Tibial nerve (tissue), 4 donors: ENCODE data around the gene CD63.

Experiments used
- CTCF ChIP-seq, 5 experiments: fragments of 200-600 bp in 3 of 5; fragments of 450-650 bp in 2 of 5; sonication (generic) in 3 of 5; IDR thresholded peaks; one replicate each; pipeline ENCODE4 v1.5.1; 2016 to 2019; ENCODE audit warnings: antibody characterized with exemption in 5 of 5, mild to moderate bottlenecking in 3 of 5, moderate library complexity in 2 of 5
- EP300 ChIP-seq, 2 donors: sonication (generic); formaldehyde crosslinking; IDR thresholded peaks; one replicate each; pipeline ENCODE4 v1.6.1; 2017; ENCODE audit warnings: antibody characterized with exemption in 2 of 2, mild to moderate bottlenecking in 1 of 2
- POLR2A ChIP-seq, 2 donors: fragments of 450-650 bp; IDR thresholded peaks; one replicate each; pipeline ENCODE4 v1.6.1; 2017; ENCODE audit warnings: antibody characterized with exemption in 2 of 2, mild to moderate bottlenecking in 2 of 2, moderate library complexity in 2 of 2

- TF ChIP-seq CTCF (IDR thresholded peaks at IDR 0.05): no peak
- TF ChIP-seq POLR2A (IDR thresholded peaks at IDR 0.05): no peak
- TF ChIP-seq EP300 (IDR thresholded peaks at IDR 0.05): no peak
Observed at GRCh38 chr12:55706568-55707218, 22.1 kb downstream of the CD63 start.
